K562 (cell line): ENCODE data around the gene SLC35F5. TPM values are rescaled to one million over a fixed set of nuclear protein-coding genes. Genes with fewer than 3 reads are reported as not detected.

Experiments
- ATAC-seq: fragments of 200-7000 bp; cut with Tn5 transposase; 3 replicates; pipeline ENCODE4 v1.9.1; 2020; ENCODE audit warnings: moderate library complexity
- BruUV-seq: library from RNA; stranded (reverse); fragments of 400-500 nt; replicated peaks from 2 replicates; lab custom pipeline; 2021; lab: Mats Ljungman, UMichigan
- CTCF ChIA-PET: fragments of 300-600 bp; formaldehyde crosslinking; extraction: SDS; loops from one replicate; lab custom pipeline; 2021; ENCODE audit warnings: low intra/inter-chr PET ratio; lab: Yijun Ruan, JAX
- POLR2A ChIA-PET: fragments of 300-600, 350-650 bp; sonication (Branson Sonifier 250); formaldehyde crosslinking; extraction: SDS; loops from one replicate; lab custom pipeline; 2021; ENCODE audit warnings: antibody characterized with exemption, inconsistent platforms; lab: Yijun Ruan, JAX
- DNase-seq, 4 experiments: peaks; one replicate each; pipeline versions ENCODE4 v3.0.0 to v3.0.0-alpha.2; 2011 to 2018; ENCODE audit warnings: low spot score in 3 of 4, mixed read lengths in 3 of 4; ENCODE audit errors: extremely low read depth in 1 of 4
- FAIRE-seq: peaks from 2 replicates; lab custom pipeline; 2011; peaks lifted over from hg19 to GRCh38; lab: Jason Lieb, UNC
- H2AFZ ChIP-seq: 2 replicates; pipeline ENCODE4 v1.6.0; 2011; ENCODE audit warnings: low read depth, low read length, control low read depth, inconsistent platforms
- H3K27ac ChIP-seq: fragments of 200-600 bp; 3 replicates; pipeline ENCODE4 v1.8.0; 2011; ENCODE audit warnings: low read depth, mild to moderate bottlenecking, control low read depth, inconsistent platforms, low read length, moderate library complexity, mixed read lengths; ENCODE audit errors: extremely low read depth
- H3K27me3 ChIP-seq, 2 experiments: fragments of 300-600 bp in 1 of 2; 2 replicates in 1 of 2; 3 replicates in 1 of 2; pipeline versions ENCODE4 v1.6.0 to v1.8.0; 2011; ENCODE audit warnings: inconsistent platforms in 2 of 2, low read length in 2 of 2, mild to moderate bottlenecking in 1 of 2, mixed read lengths in 1 of 2, moderate library complexity in 1 of 2; ENCODE audit not compliant: control insufficient read depth in 2 of 2, insufficient read depth in 2 of 2
- H3K36me3 ChIP-seq: fragments of 300-600 bp; 3 replicates; pipeline ENCODE4 v1.8.0; 2011; ENCODE audit warnings: mild to moderate bottlenecking, low read length, inconsistent platforms; ENCODE audit not compliant: control insufficient read depth, insufficient read depth
- H3K4me1 ChIP-seq, 2 experiments: fragments of 200-600 bp in 1 of 2; replicated peaks in 1 of 2; 2 replicates in 1 of 2; 3 replicates in 1 of 2; pipeline versions ENCODE4 v1.5.1 to v1.8.0; 2011; ENCODE audit warnings: inconsistent platforms in 2 of 2, low read length in 2 of 2, mild to moderate bottlenecking in 1 of 2, mixed read lengths in 1 of 2, moderate library complexity in 1 of 2; ENCODE audit not compliant: control insufficient read depth in 2 of 2, insufficient read depth in 2 of 2
- H3K4me2 ChIP-seq: 2 replicates; pipeline ENCODE4 v1.6.1; 2011; ENCODE audit warnings: low read length, control low read depth, inconsistent platforms, mixed read lengths; ENCODE audit not compliant: insufficient read depth
- H3K4me3 ChIP-seq: fragments of 200-600 bp; sonication (generic), shearing (Covaris generic); 2 replicates; pipeline ENCODE4 v1.5.1; 2016; ENCODE audit warnings: control low read depth, inconsistent platforms
- H3K79me2 ChIP-seq: fragments of 200-600 bp; 3 replicates; pipeline ENCODE4 v1.8.0; 2011; ENCODE audit warnings: low read length, inconsistent platforms; ENCODE audit not compliant: control insufficient read depth, insufficient read depth
- H3K9ac ChIP-seq, 2 experiments: 2 replicates each; pipeline versions ENCODE4 v1.6.0 to v1.6.1; 2011; ENCODE audit warnings: low read depth in 2 of 2, low read length in 2 of 2, control low read depth in 1 of 2, inconsistent platforms in 1 of 2, mild to moderate bottlenecking in 1 of 2, mixed read lengths in 1 of 2; ENCODE audit not compliant: insufficient read depth in 1 of 2
- H3K9me1 ChIP-seq: one replicate; pipeline ENCODE4 v1.6.0; 2011; ENCODE audit warnings: inconsistent platforms, mild to moderate bottlenecking, low read length, moderate library complexity; ENCODE audit not compliant: control insufficient read depth, insufficient read depth
- H3K9me3 ChIP-seq: replicated peaks from 2 replicates; pipeline ENCODE4 v1.5.1; 2011; ENCODE audit warnings: low read depth, low read length, inconsistent platforms; ENCODE audit not compliant: control insufficient read depth, insufficient read depth
- H4K20me1 ChIP-seq: replicated peaks from 2 replicates; pipeline ENCODE4 v1.6.1; 2011; ENCODE audit warnings: low read length, inconsistent platforms, mixed read lengths; ENCODE audit not compliant: control insufficient read depth, insufficient read depth
- ARID2 ChIP-seq: fragments of 450-650 bp; IDR thresholded peaks from 2 replicates; pipeline ENCODE4 v1.6.1; 2017; ENCODE audit warnings: antibody characterized with exemption, mild to moderate bottlenecking
- FOXK1 ChIP-seq: sonication (generic); formaldehyde crosslinking; IDR thresholded peaks from 2 replicates; pipeline ENCODE4 v1.8.0; 2022; ENCODE audit warnings: missing genetic modification reagents, mild to moderate bottlenecking, borderline replicate concordance
- WGBS: fragments of 100-300 bp; shearing (Covaris generic); methylation state at CpG from one replicate; pipeline ENCODE4 v1.1.6; 2016; ENCODE audit warnings: low coverage, mixed read lengths; ENCODE audit not compliant: insufficient coverage; ENCODE audit errors: missing lambda C conversion rate; 5-methylcytosine and 5-hydroxymethylcytosine counted together
- in situ Hi-C: fragments of 300-500 bp; cut with MboI; formaldehyde crosslinking; loops from 4 replicates; pipeline ENCODE4 v1.15.0; 2018; ENCODE audit warnings: inconsistent platforms, mixed read lengths
- intact Hi-C: fragments of 100-400 bp; cut with micrococcal nuclease; formaldehyde crosslinking; loops from 2 replicates; pipeline ENCODE4 v1.14.2; 2022
- polyA plus RNA-seq, 8 experiments: library from polyadenylated mRNA; depleted of rRNA in 4 of 8; stranded (reverse) in 5 of 8; unstranded in 3 of 8; fragments of >200 nt; fragmentation: Nextera tagmentation in 2 of 8; fragmentation: Illumina TruSeq in 1 of 8; extraction: Ambion mirVana in 2 of 8; extraction: Trizol in 1 of 8; gene quantifications; 2 replicates each; pipeline versions ENCODE4 v1.2.1 to v1.2.3, GENCODE V29; 2011 to 2014; ENCODE audit warnings: inconsistent platforms in 1 of 8, missing spikeins in 1 of 8
- total RNA-seq, 7 experiments: library from RNA; depleted of rRNA in 6 of 7; stranded (reverse); fragments of >200 nt in 6 of 7; fragmentation: Illumina TruSeq in 2 of 7; extraction: Trizol in 2 of 7; gene quantifications; 2 replicates each; pipeline versions ENCODE4 v1.2.1 to v1.2.3, GENCODE V29; 2011 to 2021; ENCODE audit warnings: low replicate concordance in 1 of 7
- TF ChIP-seq, protein P1 (sequence below): fragments of 250-450 bp; sonication (Bioruptor Pico); IDR thresholded peaks from 2 replicates; pipeline ENCODE4 v1.5.0; 2021
- TF ChIP-seq, protein P2 (sequence below): sonication (generic); formaldehyde crosslinking; IDR thresholded peaks from 2 replicates; pipeline ENCODE4 v1.8.1; 2023; ENCODE audit warnings: mild to moderate bottlenecking, missing genetic modification reagents
- TF ChIP-seq, protein P3 (sequence below), 2 experiments: fragments of 450-650 bp in 1 of 2; sonication (generic) in 1 of 2; formaldehyde crosslinking; conservative IDR thresholded peaks; 2 replicates each; pipeline versions ENCODE4 v1.4.0 to v1.8.1; 2020 to 2022; ENCODE audit warnings: mild to moderate bottlenecking in 1 of 2, missing genetic modification reagents in 1 of 2

Gene SLC35F5
- total and polyA plus RNA-seq, 9 of the 15 experiments (the other 6 are each of a cell fraction or from before 2014, with no cell fraction given): 4.9 to 50.7 (median 30.5) TPM

GRCh38 chr2:113780472-113780871 is 24.0 kb upstream of the SLC35F5 start:
- CTCF ChIA-PET: interaction anchor here (0.6 kb wide), 1 partner anchor 197 kb away, joined by 5 read pairs; no protein-coding TSS in a partner anchor
- 0% methylated on average over 5 of the region's 5 CpGs for WGBS
- Histone ChIP-seq H3K4me3 (no peak overlapping the region), H3K9me3 (no peaks in the 10 kb centered on the region), H3K27me3 (peaks cover 6 to 7% of the 10 kb centered on the region in 2 experiments; a peak in 3 of 5 replicates), H4K20me1 (no peaks in the 10 kb centered on the region), H3K36me3 (no peaks in the 10 kb centered on the region), H3K27ac (no peak overlapping the region), H3K4me1 (no peaks in the 10 kb centered on the region), H3K9me1 (no peaks in the 10 kb centered on the region), H3K9ac (no peak overlapping the region), H2AFZ (no peak overlapping the region), H3K79me2 (no peaks in the 10 kb centered on the region), H3K4me2 (no peak overlapping the region)
- FAIRE-seq: no peak
- ATAC-seq: no peak
- no peak for DNase-seq
- TF ChIP-seq ARID2 (no peak), FOXK1 (CRISPR knock-in tag) (no peak)
- TF ChIP-seq, protein P1, sequence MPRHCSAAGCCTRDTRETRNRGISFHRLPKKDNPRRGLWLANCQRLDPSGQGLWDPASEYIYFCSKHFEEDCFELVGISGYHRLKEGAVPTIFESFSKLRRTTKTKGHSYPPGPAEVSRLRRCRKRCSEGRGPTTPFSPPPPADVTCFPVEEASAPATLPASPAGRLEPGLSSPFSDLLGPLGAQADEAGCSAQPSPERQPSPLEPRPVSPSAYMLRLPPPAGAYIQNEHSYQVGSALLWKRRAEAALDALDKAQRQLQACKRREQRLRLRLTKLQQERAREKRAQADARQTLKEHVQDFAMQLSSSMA (CRISPR knock-in tag): no peak
- TF ChIP-seq, protein P2, sequence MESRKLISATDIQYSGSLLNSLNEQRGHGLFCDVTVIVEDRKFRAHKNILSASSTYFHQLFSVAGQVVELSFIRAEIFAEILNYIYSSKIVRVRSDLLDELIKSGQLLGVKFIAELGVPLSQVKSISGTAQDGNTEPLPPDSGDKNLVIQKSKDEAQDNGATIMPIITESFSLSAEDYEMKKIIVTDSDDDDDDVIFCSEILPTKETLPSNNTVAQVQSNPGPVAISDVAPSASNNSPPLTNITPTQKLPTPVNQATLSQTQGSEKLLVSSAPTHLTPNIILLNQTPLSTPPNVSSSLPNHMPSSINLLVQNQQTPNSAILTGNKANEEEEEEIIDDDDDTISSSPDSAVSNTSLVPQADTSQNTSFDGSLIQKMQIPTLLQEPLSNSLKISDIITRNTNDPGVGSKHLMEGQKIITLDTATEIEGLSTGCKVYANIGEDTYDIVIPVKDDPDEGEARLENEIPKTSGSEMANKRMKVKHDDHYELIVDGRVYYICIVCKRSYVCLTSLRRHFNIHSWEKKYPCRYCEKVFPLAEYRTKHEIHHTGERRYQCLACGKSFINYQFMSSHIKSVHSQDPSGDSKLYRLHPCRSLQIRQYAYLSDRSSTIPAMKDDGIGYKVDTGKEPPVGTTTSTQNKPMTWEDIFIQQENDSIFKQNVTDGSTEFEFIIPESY (CRISPR knock-in tag): no peak
- TF ChIP-seq, protein P3, sequence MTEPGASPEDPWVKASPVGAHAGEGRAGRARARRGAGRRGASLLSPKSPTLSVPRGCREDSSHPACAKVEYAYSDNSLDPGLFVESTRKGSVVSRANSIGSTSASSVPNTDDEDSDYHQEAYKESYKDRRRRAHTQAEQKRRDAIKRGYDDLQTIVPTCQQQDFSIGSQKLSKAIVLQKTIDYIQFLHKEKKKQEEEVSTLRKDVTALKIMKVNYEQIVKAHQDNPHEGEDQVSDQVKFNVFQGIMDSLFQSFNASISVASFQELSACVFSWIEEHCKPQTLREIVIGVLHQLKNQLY (CRISPR knock-in tag; conservative IDR thresholded peaks at IDR 0.05): no peak
- in situ Hi-C loops: no loop called here
- BruUV-seq: no TSS peak
- POLR2A ChIA-PET: no interaction called here
- intact Hi-C loops: no loop called here
